ENCODE results near the gene KBTBD3.

DNA sequence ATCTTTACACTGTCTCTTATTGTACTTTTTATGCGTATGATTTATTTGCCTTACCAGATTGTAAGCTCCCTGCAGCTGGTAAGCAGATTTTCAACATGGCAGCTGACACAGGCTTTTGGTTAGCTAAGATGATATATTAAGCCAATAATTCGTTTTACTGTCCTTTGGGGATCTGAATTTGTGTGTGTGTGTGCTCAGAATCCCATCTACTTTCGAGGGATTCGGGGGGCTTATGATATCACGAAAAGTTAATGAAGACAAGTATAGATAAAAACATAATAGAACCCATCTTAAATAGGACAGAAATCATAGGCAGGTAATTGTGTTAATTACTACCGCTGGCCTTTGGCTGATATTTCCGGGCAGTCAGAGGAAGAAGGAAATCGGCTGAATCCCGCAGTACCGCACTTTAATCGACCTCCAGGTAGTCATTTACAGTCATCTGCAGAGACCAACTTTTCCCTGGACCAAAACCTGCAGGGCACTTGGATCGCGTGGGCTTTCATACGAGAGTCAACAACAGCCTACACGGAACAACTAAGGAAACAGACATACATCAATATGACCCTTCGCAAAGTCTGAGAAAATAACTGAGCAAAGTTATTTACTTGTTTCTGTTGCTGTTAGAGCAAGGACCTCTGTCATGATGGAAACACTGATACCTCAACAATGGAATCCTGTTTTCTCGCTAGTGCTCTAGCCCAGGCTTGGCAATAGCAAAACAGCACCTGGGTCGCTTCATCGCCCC is 802 bp downstream of the KBTBD3 start:
- TF ChIP-seq, protein P1, sequence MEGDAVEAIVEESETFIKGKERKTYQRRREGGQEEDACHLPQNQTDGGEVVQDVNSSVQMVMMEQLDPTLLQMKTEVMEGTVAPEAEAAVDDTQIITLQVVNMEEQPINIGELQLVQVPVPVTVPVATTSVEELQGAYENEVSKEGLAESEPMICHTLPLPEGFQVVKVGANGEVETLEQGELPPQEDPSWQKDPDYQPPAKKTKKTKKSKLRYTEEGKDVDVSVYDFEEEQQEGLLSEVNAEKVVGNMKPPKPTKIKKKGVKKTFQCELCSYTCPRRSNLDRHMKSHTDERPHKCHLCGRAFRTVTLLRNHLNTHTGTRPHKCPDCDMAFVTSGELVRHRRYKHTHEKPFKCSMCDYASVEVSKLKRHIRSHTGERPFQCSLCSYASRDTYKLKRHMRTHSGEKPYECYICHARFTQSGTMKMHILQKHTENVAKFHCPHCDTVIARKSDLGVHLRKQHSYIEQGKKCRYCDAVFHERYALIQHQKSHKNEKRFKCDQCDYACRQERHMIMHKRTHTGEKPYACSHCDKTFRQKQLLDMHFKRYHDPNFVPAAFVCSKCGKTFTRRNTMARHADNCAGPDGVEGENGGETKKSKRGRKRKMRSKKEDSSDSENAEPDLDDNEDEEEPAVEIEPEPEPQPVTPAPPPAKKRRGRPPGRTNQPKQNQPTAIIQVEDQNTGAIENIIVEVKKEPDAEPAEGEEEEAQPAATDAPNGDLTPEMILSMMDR (IDR thresholded peaks at IDR 0.05; ENCODE audit: insufficient read depth, low read length, poor library complexity, severe bottlenecking) = no peak
- TF ChIP-seq EZH2phosphoT487 (conservative IDR thresholded peaks at IDR 0.05; ENCODE audit: low read length) = no peak
